VCaP (cell line): Measurements from ENCODE around the gene ZNF648.
"Not testable (repeated sequence)": the region's sequence is repeated elsewhere in the genome, so short reads cannot be mapped to it uniquely, and the experiment has no call there.

ENCODE experiments used
- H3K27ac ChIP-seq: fragments of 450-650 bp; 2 replicates; pipeline ENCODE4 v1.5.1; 2017
- CTCF ChIP-seq: fragments of 450-650 bp; conservative IDR thresholded peaks from 2 replicates; pipeline ENCODE4 v1.5.1; 2017; ENCODE audit warnings: mild to moderate bottlenecking, moderate library complexity

ZNF648 gene

GRCh38 chr1:182041615-182042014, 19.9 kb downstream of the ZNF648 start:
- no peak overlapping the region for H3K27ac ChIP-seq
- TF ChIP-seq CTCF, result no peak

GRCh38 chr1:182038220-182038619, 23.3 kb downstream of the ZNF648 start:
- no peak overlapping the region for H3K27ac ChIP-seq
- TF ChIP-seq CTCF, result no peak

- H3K27ac ChIP-seq, result no peak overlapping the region
- no peak for TF ChIP-seq CTCF
These were observed 26.3 kb downstream of the ZNF648 start for GRCh38 chr1:182035097-182035770.

- TF ChIP-seq CTCF, result no peak
- H3K27ac ChIP-seq, result no peak overlapping the region
These were observed 29.3 kb downstream of the ZNF648 start for GRCh38 chr1:182032251-182032650.

- peak; percentile 59 for TF ChIP-seq CTCF
- H3K27ac ChIP-seq, result peak overlapping the region; percentile 93
These were observed 31.9 kb downstream of the ZNF648 start for GRCh38 chr1:182029379-182030331.

- no peak for TF ChIP-seq CTCF
- peak overlapping the region; percentile 93 for H3K27ac ChIP-seq
These were observed 32.5 kb downstream of the ZNF648 start for GRCh38 chr1:182029002-182029378.

- TF ChIP-seq CTCF, result 0 out of 2 replicates have a peak, but pooled peaks have one; percentile 7
- no peak overlapping the region for H3K27ac ChIP-seq
These were observed 46.2 kb downstream of the ZNF648 start for GRCh38 chr1:182015360-182015759.

GRCh38 chr1:182010800-182011370, 50.6 kb downstream of the ZNF648 start:
- H3K27ac ChIP-seq, result not testable (repeated sequence)

- not testable (repeated sequence) for H3K27ac ChIP-seq
These were observed 56.1 kb downstream of the ZNF648 start for GRCh38 chr1:182005398-182005797.
